PC-3 (cell line): ENCODE results near the gene CTNNA3. TPM values are rescaled to one million over a fixed set of nuclear protein-coding genes. Genes with fewer than 3 reads are reported as not detected.

ENCODE experiments used
- ATAC-seq: fragments of 200-7000 bp; cut with Tn5 transposase; 2 replicates; pipeline ENCODE4 v1.9.1; 2020; ENCODE audit warnings: mild to moderate bottlenecking, moderate library complexity
- BruUV-seq: library from RNA; stranded (reverse); fragments of 400-500 nt; replicated peaks from 2 replicates; lab custom pipeline; 2021; lab: Mats Ljungman, UMichigan
- CTCF ChIA-PET: fragments of 300-600 bp; sonication (Branson Sonifier 250); formaldehyde crosslinking; loops from one replicate; lab custom pipeline; 2022; ENCODE audit warnings: antibody characterized with exemption; lab: Charles Lee
- POLR2A ChIA-PET: fragments of 300-600 bp; sonication (Branson Sonifier 250); formaldehyde crosslinking; loops from one replicate; lab custom pipeline; 2022; ENCODE audit warnings: antibody characterized with exemption; ENCODE audit not compliant: unreplicated experiment; lab: Charles Lee
- DNase-seq: peaks from one replicate; pipeline ENCODE4 v3.0.0-alpha.2; 2015
- H2AFZ ChIP-seq: fragments of 300-600 bp; sonication (generic); 2 replicates; pipeline ENCODE4 v1.6.0; 2016; ENCODE audit warnings: antibody characterized with exemption, low read length
- H3F3A ChIP-seq: fragments of 300-600 bp; sonication (generic); one replicate; pipeline ENCODE4 v1.6.0; 2017; ENCODE audit warnings: antibody characterized with exemption, low read length, control low read depth, mild to moderate bottlenecking; ENCODE audit not compliant: unreplicated experiment
- H3K27ac ChIP-seq: fragments of 300-600 bp; sonication (generic); 2 replicates; pipeline ENCODE4 v1.5.1; 2016; ENCODE audit warnings: mild to moderate bottlenecking, low read length
- H3K27me3 ChIP-seq: fragments of 300-600 bp; sonication (generic); 2 replicates; pipeline ENCODE4 v1.6.1; 2016; ENCODE audit warnings: low read length, mixed read lengths
- H3K36me3 ChIP-seq: fragments of 300-600 bp; sonication (generic); 2 replicates; pipeline ENCODE4 v1.6.1; 2016; ENCODE audit warnings: low read depth, mixed run types, low read length, mixed read lengths
- H3K4me1 ChIP-seq: fragments of 300-600 bp; sonication (generic); 2 replicates; pipeline ENCODE4 v1.5.1; 2016; ENCODE audit warnings: low read length; ENCODE audit not compliant: insufficient read depth
- H3K4me2 ChIP-seq: fragments of 300-600 bp; sonication (generic); 2 replicates; pipeline ENCODE4 v1.6.0; 2016; ENCODE audit warnings: low read length
- H3K4me3 ChIP-seq: fragments of 300-600 bp; sonication (generic); 2 replicates; pipeline ENCODE4 v1.5.1; 2016; ENCODE audit warnings: mild to moderate bottlenecking, low read length, mixed read lengths
- H3K79me2 ChIP-seq: fragments of 300-600 bp; sonication (generic); 2 replicates; pipeline ENCODE4 v1.6.1; 2017; ENCODE audit warnings: low read length, mixed read lengths
- H3K9ac ChIP-seq: fragments of 300-600 bp; sonication (generic); 2 replicates; pipeline ENCODE4 v1.6.0; 2016; ENCODE audit warnings: mild to moderate bottlenecking, low read length
- H3K9me2 ChIP-seq: fragments of 300-600 bp; sonication (generic); replicated peaks from 2 replicates; pipeline ENCODE4 v1.6.1; 2016; ENCODE audit warnings: mixed run types, low read length, mixed read lengths
- H3K9me3 ChIP-seq: fragments of 300-600 bp; sonication (generic); 2 replicates; pipeline ENCODE4 v1.6.1; 2016; ENCODE audit warnings: low read length, mixed read lengths
- H4K20me1 ChIP-seq: fragments of 300-600 bp; sonication (generic); 2 replicates; pipeline ENCODE4 v1.6.1; 2016; ENCODE audit warnings: low read length, mixed read lengths
- EZH2 ChIP-seq: fragments of 300-600 bp; sonication (generic); IDR thresholded peaks from one replicate; pipeline ENCODE4 v1.6.1; 2017; ENCODE audit warnings: antibody characterized with exemption, mild to moderate bottlenecking, low read length; ENCODE audit not compliant: unreplicated experiment
- EZH2phosphoT487 ChIP-seq: fragments of 300-600 bp; sonication (generic); IDR thresholded peaks from 2 replicates; pipeline ENCODE4 v1.6.1; 2018; ENCODE audit warnings: mild to moderate bottlenecking, antibody characterized with exemption, low read length, borderline replicate concordance
- intact Hi-C: fragments of 100-400 bp; cut with micrococcal nuclease; formaldehyde crosslinking; loops from 2 replicates; pipeline ENCODE4 v1.9.0; 2023
- total RNA-seq: library from RNA; depleted of rRNA; stranded (reverse); fragments of >200 nt; gene quantifications from 2 replicates; pipeline ENCODE4 v1.2.3, GENCODE V29; 2014
- TF ChIP-seq, protein P1 (sequence below): fragments of 300-600 bp; sonication (generic); conservative IDR thresholded peaks from 2 replicates; pipeline ENCODE4 v1.5.1; 2017; ENCODE audit warnings: antibody characterized with exemption, low read depth, mild to moderate bottlenecking, low read length

CTNNA3 gene
- total RNA-seq, 1 experiment from 2014 or later = 1.9 TPM

- Histone ChIP-seq H4K20me1 (no peaks in the 10 kb centered on the region), H3K9me3 (no peaks in the 10 kb centered on the region), H3K27me3 (peaks cover 54% of the 10 kb centered on the region), H3K4me1 (no peaks in the 10 kb centered on the region), H3F3A (no peaks in the 10 kb centered on the region), H3K4me3 (no peak overlapping the region), H3K9ac (no peak overlapping the region), H3K36me3 (no peaks in the 10 kb centered on the region), H3K27ac (no peak overlapping the region), H3K79me2 (no peaks in the 10 kb centered on the region), H3K9me2 (0 out of 2 replicates have a peak, but pooled peaks cover 6% of the 10 kb centered on the region), H3K4me2 (no peak overlapping the region), H2AFZ (no peak overlapping the region)
- ATAC-seq (no peak), DNase-seq (no peak)
- POLR2A ChIA-PET = no interaction called here
- intact Hi-C loops = no loop called here
- TF ChIP-seq EZH2phosphoT487 (no peak), EZH2 (no peak)
- TF ChIP-seq, protein P1, sequence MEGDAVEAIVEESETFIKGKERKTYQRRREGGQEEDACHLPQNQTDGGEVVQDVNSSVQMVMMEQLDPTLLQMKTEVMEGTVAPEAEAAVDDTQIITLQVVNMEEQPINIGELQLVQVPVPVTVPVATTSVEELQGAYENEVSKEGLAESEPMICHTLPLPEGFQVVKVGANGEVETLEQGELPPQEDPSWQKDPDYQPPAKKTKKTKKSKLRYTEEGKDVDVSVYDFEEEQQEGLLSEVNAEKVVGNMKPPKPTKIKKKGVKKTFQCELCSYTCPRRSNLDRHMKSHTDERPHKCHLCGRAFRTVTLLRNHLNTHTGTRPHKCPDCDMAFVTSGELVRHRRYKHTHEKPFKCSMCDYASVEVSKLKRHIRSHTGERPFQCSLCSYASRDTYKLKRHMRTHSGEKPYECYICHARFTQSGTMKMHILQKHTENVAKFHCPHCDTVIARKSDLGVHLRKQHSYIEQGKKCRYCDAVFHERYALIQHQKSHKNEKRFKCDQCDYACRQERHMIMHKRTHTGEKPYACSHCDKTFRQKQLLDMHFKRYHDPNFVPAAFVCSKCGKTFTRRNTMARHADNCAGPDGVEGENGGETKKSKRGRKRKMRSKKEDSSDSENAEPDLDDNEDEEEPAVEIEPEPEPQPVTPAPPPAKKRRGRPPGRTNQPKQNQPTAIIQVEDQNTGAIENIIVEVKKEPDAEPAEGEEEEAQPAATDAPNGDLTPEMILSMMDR = no peak
- CTCF ChIA-PET = no interaction called here
- no TSS peak for BruUV-seq
Observed at GRCh38 chr10:66964946-66965345, 731.0 kb downstream of the CTNNA3 start.

DNA sequence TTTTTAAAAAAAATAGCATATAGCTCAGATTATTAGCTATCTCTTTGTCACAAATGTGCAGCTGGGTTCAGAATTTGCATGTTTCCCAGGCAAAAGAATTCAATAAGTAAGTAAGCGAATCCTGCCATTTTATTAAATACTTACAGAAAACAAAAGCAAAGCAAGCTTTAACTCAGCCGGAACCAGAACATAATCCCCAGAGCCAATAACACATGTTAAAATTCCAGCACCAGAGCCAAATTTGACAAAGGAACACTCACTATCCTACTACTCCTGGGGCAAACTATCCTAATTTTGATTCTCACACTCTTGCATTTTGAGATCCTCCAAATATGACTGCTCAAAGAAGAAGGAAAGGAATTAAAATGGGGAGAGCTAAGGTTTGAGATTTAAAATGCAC lies 737.5 kb downstream of the CTNNA3 start:
- DNase-seq = no peak
- Histone ChIP-seq H4K20me1 (no peaks in the 10 kb centered on the region), H3F3A (no peaks in the 10 kb centered on the region), H3K27me3 (peaks cover 72% of the 10 kb centered on the region), H3K4me2 (no peak overlapping the region), H3K9me2 (0 out of 2 replicates have a peak, but pooled peaks cover 6% of the 10 kb centered on the region), H3K9ac (no peak overlapping the region), H2AFZ (no peak overlapping the region), H3K79me2 (no peaks in the 10 kb centered on the region), H3K9me3 (no peaks in the 10 kb centered on the region), H3K4me3 (no peak overlapping the region), H3K4me1 (no peaks in the 10 kb centered on the region), H3K27ac (no peak overlapping the region), H3K36me3 (no peaks in the 10 kb centered on the region)
- TF ChIP-seq, protein P1 = no peak
- TF ChIP-seq EZH2 = no peak
- TF ChIP-seq EZH2phosphoT487 = peak; percentile 42; the same call in 1 of the 2 replicates
- ChIA-PET CTCF (no interaction called here), POLR2A (interaction anchor here (0.7 kb wide), 1 partner anchor 1344 kb away, joined by 19 read pairs; no protein-coding TSS in a partner anchor)
- BruUV-seq = no TSS peak
- intact Hi-C loops = no loop called here
- ATAC-seq = no peak

DNA sequence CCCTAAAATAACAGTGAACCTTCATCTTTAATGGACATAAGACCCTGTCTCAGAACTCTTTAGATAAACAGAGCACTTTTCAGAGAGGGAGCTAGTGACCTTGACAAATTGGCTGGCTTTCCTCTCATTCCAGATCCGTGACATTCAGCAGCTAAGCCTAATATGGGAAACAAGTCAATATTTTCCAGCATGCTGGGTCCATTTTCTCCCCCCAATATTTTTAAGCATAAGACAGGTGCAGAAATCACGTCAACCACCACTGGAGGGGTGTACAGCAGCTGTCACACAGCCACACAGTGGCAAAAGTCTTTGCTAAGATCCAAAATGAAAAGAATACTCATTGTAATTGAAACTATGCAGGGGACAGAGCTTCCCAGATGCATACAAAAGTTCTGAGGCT lies 744.1 kb downstream of the CTNNA3 start:
- Histone ChIP-seq H3K27ac (no peak overlapping the region), H3K4me2 (no peak overlapping the region), H3K9me3 (no peaks in the 10 kb centered on the region), H4K20me1 (no peaks in the 10 kb centered on the region), H3K9me2 (no peaks in the 10 kb centered on the region), H2AFZ (no peak overlapping the region), H3K36me3 (no peaks in the 10 kb centered on the region), H3K27me3 (peaks cover 52% of the 10 kb centered on the region), H3F3A (no peaks in the 10 kb centered on the region), H3K79me2 (no peaks in the 10 kb centered on the region), H3K9ac (no peak overlapping the region), H3K4me1 (no peaks in the 10 kb centered on the region), H3K4me3 (no peak overlapping the region)
- BruUV-seq = no TSS peak
- ChIA-PET CTCF (no interaction called here), POLR2A (no interaction called here)
- TF ChIP-seq, protein P1 = no peak
- TF ChIP-seq EZH2 = no peak
- no peak for TF ChIP-seq EZH2phosphoT487
- DNase-seq = no peak
- ATAC-seq = no peak
- intact Hi-C loops = loop anchor here (2.0 kb wide), 1 partner anchor 25 kb away; no protein-coding TSS in a partner anchor
